OCI-LY1 (cell line): ENCODE results near the gene UBE2N.

Experiments used
- CTCF ChIP-seq: fragments of 200-600 bp; sonication (generic), shearing (Covaris generic); IDR thresholded peaks from 2 replicates; pipeline ENCODE4 v1.5.1; 2017; ENCODE audit warnings: mild to moderate bottlenecking, antibody characterized with exemption, low read length, moderate library complexity, mixed read lengths
- EZH2 ChIP-seq: fragments of 200-600 bp; sonication (generic), shearing (Covaris generic); IDR thresholded peaks from 2 replicates; pipeline ENCODE4 v1.8.0; 2017; ENCODE audit warnings: borderline replicate concordance, mixed run types, mild to moderate bottlenecking, antibody characterized with exemption, low read length, moderate library complexity, mixed read lengths

GRCh38 chr12:93427779-93428564, 13.8 kb downstream of the UBE2N start:
- TF ChIP-seq CTCF (no peak), EZH2 (no peak)
